Measurements from ENCODE around the gene FBXL7. TPM values are rescaled to one million over a fixed set of nuclear protein-coding genes. Genes with fewer than 3 reads are reported as not detected.

FBXL7 gene
- total and polyA plus RNA-seq, 2 donors (not counting 3 experiments of a cell fraction or from before 2014, with no cell fraction given): 23.5 to 32.2 TPM

DNA sequence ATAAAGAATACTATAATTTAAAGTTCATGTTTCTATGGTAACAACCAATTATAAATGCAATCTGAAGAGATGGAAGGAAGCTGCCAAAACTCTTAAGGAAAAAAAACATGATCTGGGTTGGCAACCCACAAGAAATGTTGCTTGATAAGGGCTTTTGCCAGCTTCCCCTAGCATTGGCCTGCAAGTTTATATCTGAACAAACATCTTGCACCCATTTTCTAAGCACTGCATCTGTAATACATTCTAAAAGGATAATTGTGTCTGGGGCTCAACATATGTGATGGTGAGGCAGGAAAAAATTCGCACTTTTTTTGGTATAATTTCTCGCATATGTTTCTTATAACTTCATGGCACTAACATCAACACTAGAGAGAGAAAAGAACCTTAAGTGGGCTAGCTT lies 276.4 kb downstream of the FBXL7 start:
- ChIA-PET POLR2A (no interaction called here), CTCF (no interaction called here)
- no peak overlapping the region for H3K4me3 ChIP-seq (replicated peaks in 1 of 3; ENCODE audit: insufficient read depth in 1 of 3, low read depth in 1 of 3, low read length in 3 of 3)
- intact Hi-C loops (cut with micrococcal nuclease) (no loop called here), dilution Hi-C loops (cut with MboI; ENCODE audit: extremely low pct_ligation_motif_present, low sequenced_read_pairs) (no loop called here)
- H3K4me2 ChIP-seq (ENCODE audit: insufficient read depth, low read length): no peak overlapping the region
- no peaks in the 10 kb centered on the region for H3K79me2 ChIP-seq (ENCODE audit: control insufficient read depth, insufficient read depth, low read length)
- H3K36me3 ChIP-seq (ENCODE audit: control insufficient read depth in 2 of 2, extremely low read depth in 1 of 2, insufficient read depth in 2 of 2, low read length in 2 of 2): no peaks in the 10 kb centered on the region
- H2AFZ ChIP-seq (ENCODE audit: low read depth, low read length): no peak overlapping the region
- H3K4me1 ChIP-seq (ENCODE audit: control insufficient read depth, extremely low read depth, insufficient read depth, low read length): no peaks in the 10 kb centered on the region
- FAIRE-seq (no peak), DNase-seq (ENCODE audit: low read depth, low spot score) (no peak)
- H3K27ac ChIP-seq (ENCODE audit: insufficient read depth, low read depth, low read length): no peak overlapping the region
- BruUV-seq (replicated peaks): no TSS peak
- H3K27me3 ChIP-seq (ENCODE audit: control insufficient read depth in 2 of 2, insufficient read depth in 2 of 2, low read length in 2 of 2): no peaks in the 10 kb centered on the region
- no peaks in the 10 kb centered on the region for H3K9me3 ChIP-seq (replicated peaks; ENCODE audit: control insufficient read depth, insufficient read depth, low read length)
- no peak for TF ChIP-seq POLR2AphosphoS5 (IDR thresholded peaks at IDR 0.05; ENCODE audit: insufficient read depth, low read depth, low read length)
- no peak for TF ChIP-seq GATA2 (IDR thresholded peaks at IDR 0.05; ENCODE audit: insufficient read depth, insufficient read length, low read depth, low read length)
- no peak for TF ChIP-seq FOS (IDR thresholded peaks at IDR 0.05; ENCODE audit: borderline replicate concordance, insufficient read depth, low read length)
- TF ChIP-seq, protein P1, sequence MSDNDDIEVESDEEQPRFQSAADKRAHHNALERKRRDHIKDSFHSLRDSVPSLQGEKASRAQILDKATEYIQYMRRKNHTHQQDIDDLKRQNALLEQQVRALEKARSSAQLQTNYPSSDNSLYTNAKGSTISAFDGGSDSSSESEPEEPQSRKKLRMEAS (IDR thresholded peaks at IDR 0.05; ENCODE audit: insufficient read depth, insufficient read length): no peak
- no peak for TF ChIP-seq MYC (IDR thresholded peaks at IDR 0.05; ENCODE audit: low read depth, low read length)
- TF ChIP-seq EZH2 (IDR thresholded peaks at IDR 0.05; ENCODE audit: borderline replicate concordance, low read depth, low read length, severe bottlenecking): no peak
- no peak for TF ChIP-seq POLR2A (IDR thresholded peaks at IDR 0.05; ENCODE audit: low read depth, low read length)
- no peak for TF ChIP-seq JUN (IDR thresholded peaks at IDR 0.05; ENCODE audit: borderline replicate concordance, insufficient read depth, insufficient read length, low read depth)
- TF ChIP-seq, protein P2, sequence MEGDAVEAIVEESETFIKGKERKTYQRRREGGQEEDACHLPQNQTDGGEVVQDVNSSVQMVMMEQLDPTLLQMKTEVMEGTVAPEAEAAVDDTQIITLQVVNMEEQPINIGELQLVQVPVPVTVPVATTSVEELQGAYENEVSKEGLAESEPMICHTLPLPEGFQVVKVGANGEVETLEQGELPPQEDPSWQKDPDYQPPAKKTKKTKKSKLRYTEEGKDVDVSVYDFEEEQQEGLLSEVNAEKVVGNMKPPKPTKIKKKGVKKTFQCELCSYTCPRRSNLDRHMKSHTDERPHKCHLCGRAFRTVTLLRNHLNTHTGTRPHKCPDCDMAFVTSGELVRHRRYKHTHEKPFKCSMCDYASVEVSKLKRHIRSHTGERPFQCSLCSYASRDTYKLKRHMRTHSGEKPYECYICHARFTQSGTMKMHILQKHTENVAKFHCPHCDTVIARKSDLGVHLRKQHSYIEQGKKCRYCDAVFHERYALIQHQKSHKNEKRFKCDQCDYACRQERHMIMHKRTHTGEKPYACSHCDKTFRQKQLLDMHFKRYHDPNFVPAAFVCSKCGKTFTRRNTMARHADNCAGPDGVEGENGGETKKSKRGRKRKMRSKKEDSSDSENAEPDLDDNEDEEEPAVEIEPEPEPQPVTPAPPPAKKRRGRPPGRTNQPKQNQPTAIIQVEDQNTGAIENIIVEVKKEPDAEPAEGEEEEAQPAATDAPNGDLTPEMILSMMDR (IDR thresholded peaks at IDR 0.05; ENCODE audit: extremely low read depth in 1 of 2, insufficient read depth in 1 of 2, low read depth in 1 of 2, low read length in 2 of 2): no peak
- no peak overlapping the region for H3K9ac ChIP-seq (replicated peaks; ENCODE audit: extremely low read depth, insufficient read depth, low read length)
- H4K20me1 ChIP-seq (replicated peaks; ENCODE audit: control insufficient read depth, extremely low read depth, insufficient read depth, low read length): peaks cover 15% of the 10 kb centered on the region
- no peaks in the 10 kb centered on the region for H3K9me1 ChIP-seq (replicated peaks; ENCODE audit: control insufficient read depth, extremely low read depth, insufficient read depth, low read length)

Data from endothelial cell of umbilical vein (primary cell).